DND-41 (cell line): ENCODE measurements around the gene PRDM8.

ENCODE experiments used
- EZH2 ChIP-seq: IDR thresholded peaks from 3 replicates; pipeline ENCODE4 v1.6.1; 2012; ENCODE audit warnings: borderline replicate concordance, low read depth, mild to moderate bottlenecking, moderate library complexity, low read length, inconsistent platforms; ENCODE audit not compliant: severe bottlenecking
- TF ChIP-seq, protein P1 (sequence below): IDR thresholded peaks from 2 replicates; pipeline ENCODE4 v1.5.1; 2012; ENCODE audit warnings: borderline replicate concordance, low read length, moderate library complexity, mild to moderate bottlenecking; ENCODE audit not compliant: poor library complexity, severe bottlenecking; ENCODE audit errors: extremely low read depth

DNA sequence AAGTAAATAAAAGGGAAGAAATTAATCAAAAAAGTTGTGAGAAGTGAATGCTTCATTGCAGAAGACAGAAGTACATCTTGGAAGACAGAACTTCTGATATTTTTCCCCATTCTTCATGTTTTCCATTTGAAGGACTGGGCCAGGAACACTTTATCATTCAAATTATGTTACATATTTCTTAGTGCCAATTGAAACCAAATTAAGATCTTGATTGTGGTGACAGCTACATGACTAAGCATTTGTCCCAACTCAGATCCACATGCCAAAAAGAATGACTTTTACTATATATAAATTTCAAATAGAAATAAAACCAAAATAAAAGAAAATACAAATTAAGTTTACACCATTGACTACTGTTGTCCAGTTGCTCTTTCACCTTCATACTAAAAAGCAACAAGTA is 55.1 kb downstream of the PRDM8 start:
- TF ChIP-seq, protein P1, sequence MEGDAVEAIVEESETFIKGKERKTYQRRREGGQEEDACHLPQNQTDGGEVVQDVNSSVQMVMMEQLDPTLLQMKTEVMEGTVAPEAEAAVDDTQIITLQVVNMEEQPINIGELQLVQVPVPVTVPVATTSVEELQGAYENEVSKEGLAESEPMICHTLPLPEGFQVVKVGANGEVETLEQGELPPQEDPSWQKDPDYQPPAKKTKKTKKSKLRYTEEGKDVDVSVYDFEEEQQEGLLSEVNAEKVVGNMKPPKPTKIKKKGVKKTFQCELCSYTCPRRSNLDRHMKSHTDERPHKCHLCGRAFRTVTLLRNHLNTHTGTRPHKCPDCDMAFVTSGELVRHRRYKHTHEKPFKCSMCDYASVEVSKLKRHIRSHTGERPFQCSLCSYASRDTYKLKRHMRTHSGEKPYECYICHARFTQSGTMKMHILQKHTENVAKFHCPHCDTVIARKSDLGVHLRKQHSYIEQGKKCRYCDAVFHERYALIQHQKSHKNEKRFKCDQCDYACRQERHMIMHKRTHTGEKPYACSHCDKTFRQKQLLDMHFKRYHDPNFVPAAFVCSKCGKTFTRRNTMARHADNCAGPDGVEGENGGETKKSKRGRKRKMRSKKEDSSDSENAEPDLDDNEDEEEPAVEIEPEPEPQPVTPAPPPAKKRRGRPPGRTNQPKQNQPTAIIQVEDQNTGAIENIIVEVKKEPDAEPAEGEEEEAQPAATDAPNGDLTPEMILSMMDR: no peak
- no peak for TF ChIP-seq EZH2
